ENCODE data around the gene GPR158. TPM values are rescaled to one million over a fixed set of nuclear protein-coding genes. Genes with fewer than 3 reads are reported as not detected.

Gene GPR158
- total and polyA plus RNA-seq, 9 of the 15 experiments (the other 6 are each of a cell fraction or from before 2014, with no cell fraction given): 4.0 to 7.6 (median 5.0) TPM

- H4K20me1 ChIP-seq (replicated peaks; ENCODE audit: control insufficient read depth, insufficient read depth, low read length): no peaks in the 10 kb centered on the region
- no peak overlapping the region for H3K4me3 ChIP-seq
- BruUV-seq (replicated peaks): no TSS peak
- H3K9me3 ChIP-seq (replicated peaks; ENCODE audit: control insufficient read depth, insufficient read depth, low read depth, low read length): no peaks in the 10 kb centered on the region
- ChIA-PET POLR2A (no interaction called here), CTCF (ENCODE audit: low intra/inter-chr PET ratio) (no interaction called here)
- no peak for FAIRE-seq
- H3K9me1 ChIP-seq (ENCODE audit: control insufficient read depth, insufficient read depth, low read length): no peaks in the 10 kb centered on the region
- no peaks in the 10 kb centered on the region for H3K36me3 ChIP-seq (ENCODE audit: control insufficient read depth, insufficient read depth, low read length)
- no peak overlapping the region for H3K4me2 ChIP-seq (ENCODE audit: insufficient read depth, low read length)
- no peak overlapping the region for H3K27ac ChIP-seq (ENCODE audit: extremely low read depth, low read depth, low read length)
- H3K79me2 ChIP-seq (ENCODE audit: control insufficient read depth, insufficient read depth, low read length): no peaks in the 10 kb centered on the region
- 2% methylated on average over 5 of the region's 5 CpGs for WGBS (ENCODE audit: insufficient coverage, low coverage, missing lambda C conversion rate)
- intact Hi-C loops (cut with micrococcal nuclease) (no loop called here), in situ Hi-C loops (cut with MboI) (no loop called here)
- no peak for TF ChIP-seq RBM34 (IDR thresholded peaks at IDR 0.05; ENCODE audit: borderline replicate concordance, insufficient read depth, low read length)
- no peak for TF ChIP-seq ZFP30 (CRISPR knock-in tag; IDR thresholded peaks at IDR 0.05; ENCODE audit: borderline replicate concordance)
- no peak for TF ChIP-seq GATAD2A (IDR thresholded peaks at IDR 0.05)
- TF ChIP-seq MNT (conservative IDR thresholded peaks at IDR 0.05): no peak
- no peak for TF ChIP-seq ARHGAP35 (IDR thresholded peaks at IDR 0.05; ENCODE audit: partially characterized antibody)
- no peak for TF ChIP-seq ZBTB26 (CRISPR knock-in tag; IDR thresholded peaks at IDR 0.05)
- no peak for TF ChIP-seq MAFG (tag; conservative IDR thresholded peaks at IDR 0.05)
- TF ChIP-seq SRSF3 (IDR thresholded peaks at IDR 0.05; ENCODE audit: insufficient read depth, low read length): no peak
- no peak for TF ChIP-seq PHF8 (IDR thresholded peaks at IDR 0.05; ENCODE audit: borderline replicate concordance, low read length)
- TF ChIP-seq STAG1 (CRISPR knock-in tag; IDR thresholded peaks at IDR 0.05; ENCODE audit: borderline replicate concordance): no peak
- TF ChIP-seq ELK1 (CRISPR knock-in tag; IDR thresholded peaks at IDR 0.05): no peak
- no peak for TF ChIP-seq BACH1 (tag; IDR thresholded peaks at IDR 0.05)
- TF ChIP-seq FOS (IDR thresholded peaks at IDR 0.05; ENCODE audit: extremely low read depth, insufficient read length): no peak
- TF ChIP-seq DLX4 (CRISPR knock-in tag; IDR thresholded peaks at IDR 0.05): no peak
- TF ChIP-seq E2F3 (CRISPR knock-in tag; IDR thresholded peaks at IDR 0.05): no peak
- no peak for DNase-seq (ENCODE audit: extremely low read depth in 1 of 4, low spot score in 3 of 4)
- no peak overlapping the region for H3K9ac ChIP-seq (ENCODE audit: insufficient read depth in 1 of 2, low read depth in 2 of 2, low read length in 2 of 2)
- H3K4me1 ChIP-seq (replicated peaks in 1 of 2; ENCODE audit: control insufficient read depth in 2 of 2, insufficient read depth in 2 of 2, low read length in 2 of 2): no peaks in the 10 kb centered on the region
- H3K27me3 ChIP-seq (ENCODE audit: control insufficient read depth in 2 of 2, insufficient read depth in 2 of 2, low read length in 2 of 2): no peaks in the 10 kb centered on the region
- H2AFZ ChIP-seq (ENCODE audit: low read depth, low read length): no peak overlapping the region
- ATAC-seq: no peak
These were observed 82.8 kb downstream of the GPR158 start for GRCh38 chr10:25257646-25258045.
